BLaER1 treated with 17β-estradiol and CSF1 and Interleukin-3, amounts not matched to agents 10 nM and 100 nM (cell line): ENCODE measurements around the gene CCDC97.
"Not testable (repeated sequence)": the region's sequence is repeated elsewhere in the genome, so short reads cannot be mapped to it uniquely, and the experiment has no call there.

Source experiments
- H3K27ac ChIP-seq, 11 experiments: shearing (Covaris generic); formaldehyde crosslinking; 2 replicates each; pipeline ENCODE4 v1.8.1; 2022
- H3K27me3 ChIP-seq, 11 experiments: shearing (Covaris generic); formaldehyde crosslinking; 2 replicates each; pipeline ENCODE4 v1.8.1; 2022
- H3K36me3 ChIP-seq, 11 experiments: shearing (Covaris generic); formaldehyde crosslinking; 2 replicates each; pipeline ENCODE4 v1.8.1; 2022
- H3K4me1 ChIP-seq, 10 experiments: shearing (Covaris generic); formaldehyde crosslinking; 2 replicates each; pipeline ENCODE4 v1.8.1; 2022
- H3K4me2 ChIP-seq, 11 experiments: shearing (Covaris generic); formaldehyde crosslinking; 2 replicates each; pipeline ENCODE4 v1.8.1; 2022
- H3K4me3 ChIP-seq, 10 experiments: shearing (Covaris generic); formaldehyde crosslinking; 2 replicates each; pipeline ENCODE4 v1.8.1; 2022
- H3K9ac ChIP-seq, 11 experiments: shearing (Covaris generic); formaldehyde crosslinking; 2 replicates each; pipeline ENCODE4 v1.8.1; 2022
- H3K9me3 ChIP-seq, 11 experiments: shearing (Covaris generic); formaldehyde crosslinking; replicated peaks in 1 of 11; 2 replicates each; pipeline ENCODE4 v1.8.1; 2022
- H4K20me1 ChIP-seq, 11 experiments: shearing (Covaris generic); formaldehyde crosslinking; 2 replicates each; pipeline ENCODE4 v1.8.1; 2022
- Cebpa-rat ChIP-seq, 11 experiments: shearing (Covaris generic); IDR thresholded peaks; 2 replicates each; pipeline ENCODE4 v1.8.1; 2022

The CCDC97 gene

DNA sequence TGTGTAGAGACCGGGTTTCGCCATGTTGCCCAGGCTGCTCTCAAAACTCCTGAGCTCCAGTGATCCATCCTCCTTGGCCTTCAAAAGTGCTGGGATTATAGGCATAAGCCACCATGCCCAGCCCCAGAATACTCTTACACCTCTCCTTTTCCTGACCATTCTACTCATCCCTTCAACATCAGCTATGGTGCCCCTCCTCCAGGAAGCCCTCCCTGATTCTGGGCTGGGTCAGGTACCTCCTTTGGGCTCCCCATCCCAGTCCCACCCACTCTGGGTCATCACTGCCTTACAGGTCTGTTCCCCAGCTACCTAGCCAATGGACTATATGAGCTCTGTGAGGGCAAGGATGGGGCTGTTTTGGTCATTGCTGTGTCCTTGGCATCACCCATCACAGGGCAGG lies 34.2 kb downstream of the CCDC97 start:
- Histone ChIP-seq H3K9ac (peak overlapping the region in 2 of 11 experiments; percentile 11 to 41; a peak in 2 of 22 replicates), H3K9me3 (no peaks in the 10 kb centered on the region), H3K27ac (peak overlapping the region in 3 of 11 experiments; percentile 21 to 47 (median 30); a peak in 6 of 22 replicates), H3K4me2 (peak overlapping the region in 5 of 11 experiments; percentile 54 to 81 (median 60); a peak in 9 of 22 replicates), H3K27me3 (no peaks in the 10 kb centered on the region), H4K20me1 (peaks cover 10 to 100% (median 60%) of the 10 kb centered on the region in 11 experiments), H3K4me3 (no peak overlapping the region), H3K36me3 (peaks cover 80 to 99% (median 96%) of the 10 kb centered on the region in 11 experiments), H3K4me1 (peaks cover 57 to 100% (median 93%) of the 10 kb centered on the region in 10 experiments)
- TF ChIP-seq Cebpa-rat (IDR thresholded peaks at IDR 0.05) = no peak

DNA sequence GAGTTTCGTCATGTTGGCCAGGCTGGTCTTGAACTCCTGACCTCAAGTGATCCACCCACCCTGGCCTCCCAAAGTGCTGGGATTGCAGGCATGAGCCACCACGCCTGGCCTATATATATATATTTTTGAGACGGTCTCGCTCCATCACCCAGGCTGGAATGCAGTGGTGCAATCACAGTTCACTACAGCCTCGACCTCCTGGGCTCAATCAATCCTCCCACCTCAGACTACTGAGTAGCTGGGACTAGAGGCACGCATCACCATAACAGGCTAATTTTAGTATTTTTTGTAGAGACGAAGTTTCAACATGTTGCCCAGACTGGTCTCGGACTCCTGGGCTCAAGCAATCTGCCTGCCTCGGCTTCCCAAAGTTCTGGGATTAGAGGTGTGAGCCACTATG lies 36.9 kb downstream of the CCDC97 start:
- peak in 1 of 11 experiments; percentile 32; a peak in 1 of 22 replicates for TF ChIP-seq Cebpa-rat (IDR thresholded peaks at IDR 0.05)
- H3K36me3 ChIP-seq = peaks cover 53 to 81% (median 75%) of the 10 kb centered on the region in 11 experiments
- peak overlapping the region in 8 of 11 experiments; percentile 56 to 76 (median 67); a peak in 15 of 22 replicates for H3K27ac ChIP-seq
- H3K4me1 ChIP-seq = peaks cover 60 to 90% (median 85%) of the 10 kb centered on the region in 10 experiments
- not testable (repeated sequence) for H3K27me3 ChIP-seq, H3K9me3 ChIP-seq, H3K4me3 ChIP-seq
- H3K4me2 ChIP-seq = peak overlapping the region; percentile 23 to 97 (median 66); a peak in 19 of 22 replicates
- H3K9ac ChIP-seq = peak overlapping the region in 9 of 11 experiments; percentile 9 to 63 (median 42); a peak in 13 of 22 replicates
- H4K20me1 ChIP-seq = peaks cover 33 to 100% (median 75%) of the 10 kb centered on the region in 11 experiments

DNA sequence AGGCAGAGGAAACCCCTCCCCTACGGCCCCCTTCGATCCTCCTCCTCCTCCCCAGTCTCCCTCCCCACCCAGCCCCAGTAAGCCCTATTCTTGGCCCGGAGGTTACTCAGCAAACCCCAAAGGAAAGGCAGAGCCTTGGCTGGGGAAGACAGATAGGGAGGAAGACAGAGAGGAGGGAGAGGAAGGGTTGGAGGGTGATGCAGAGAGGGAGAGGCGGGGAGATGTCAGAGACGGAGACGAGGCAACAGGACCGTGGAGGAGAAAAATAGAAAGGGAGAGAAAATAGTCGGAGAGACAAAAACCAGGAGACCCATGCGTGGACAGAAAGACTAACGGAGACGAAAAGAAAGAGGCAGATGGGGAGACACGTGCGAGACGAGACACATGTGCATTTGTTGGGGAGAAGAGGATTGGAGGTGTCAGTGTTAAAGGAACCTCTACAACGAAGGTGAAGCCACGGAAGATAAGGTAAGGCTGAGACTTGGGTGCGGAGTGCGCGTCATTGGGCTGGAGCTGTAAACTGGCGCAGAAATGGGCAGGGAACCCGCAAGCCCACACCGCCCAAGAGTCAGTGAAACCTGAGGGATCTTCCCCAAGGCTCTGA lies 40.9 kb downstream of the CCDC97 start:
- Histone ChIP-seq H3K4me3 (peak overlapping the region; percentile 87 to 99 (median 94)), H3K4me2 (peak overlapping the region; percentile 73 to 97 (median 91)), H3K36me3 (peaks cover 20 to 43% (median 39%) of the 10 kb centered on the region in 11 experiments), H3K27ac (peak overlapping the region in 10 of 11 experiments; percentile 83 to 91 (median 86); a peak in 20 of 22 replicates), H3K4me1 (peaks cover 57 to 71% (median 67%) of the 10 kb centered on the region in 10 experiments), H3K27me3 (no peaks in the 10 kb centered on the region), H3K9ac (peak overlapping the region; percentile 83 to 94 (median 89); a peak in 21 of 22 replicates), H3K9me3 (no peaks in the 10 kb centered on the region), H4K20me1 (peaks cover 47 to 85% (median 69%) of the 10 kb centered on the region in 11 experiments)
- no peak for TF ChIP-seq Cebpa-rat (IDR thresholded peaks at IDR 0.05)

DNA sequence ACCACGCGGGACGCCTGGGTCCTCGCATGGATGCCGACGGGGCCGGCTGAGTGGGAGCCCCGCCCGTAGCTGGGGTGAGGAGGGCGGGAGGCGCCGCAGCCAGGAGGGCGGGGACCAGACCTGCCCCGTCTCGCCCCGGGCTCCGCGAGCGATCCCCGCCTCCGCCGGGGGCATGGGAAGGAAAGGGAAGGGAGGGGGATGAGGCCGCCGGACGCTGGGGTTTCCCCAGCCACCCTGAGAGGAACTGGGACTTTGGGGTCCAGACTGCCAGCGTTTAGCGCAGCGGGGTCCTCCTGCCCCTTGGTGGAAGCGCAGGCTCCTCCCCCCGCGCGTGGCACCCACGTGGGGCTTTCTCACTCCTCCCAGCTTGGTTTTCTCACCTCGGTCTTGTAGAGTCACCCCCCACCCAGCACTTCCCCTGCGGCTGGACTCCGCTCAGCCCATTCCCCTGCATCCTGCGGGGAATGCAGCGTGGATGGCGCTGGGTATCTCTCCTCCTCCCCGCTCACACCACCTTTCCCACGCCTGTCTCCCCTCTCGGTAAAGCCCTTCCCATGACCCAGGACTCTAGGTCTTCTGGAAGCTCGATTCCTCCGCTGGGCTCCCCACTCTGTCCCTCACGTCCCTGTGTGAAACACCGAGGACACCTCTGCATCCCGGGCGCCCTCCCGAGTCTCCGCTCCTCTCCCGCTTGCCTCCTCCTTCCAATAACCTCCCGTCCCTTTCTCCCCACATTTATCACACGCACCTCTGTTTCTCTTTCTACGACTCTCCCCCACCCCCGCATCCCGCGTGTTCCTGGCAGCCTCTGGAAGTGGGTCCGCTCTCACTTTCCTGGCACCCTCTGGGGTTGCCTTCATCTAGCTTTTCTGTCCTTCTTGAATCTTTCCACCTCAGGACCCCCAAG lies 41.6 kb downstream of the CCDC97 start:
- Histone ChIP-seq H3K4me1 (peaks cover 54 to 70% (median 67%) of the 10 kb centered on the region in 10 experiments), H4K20me1 (peaks cover 47 to 78% (median 65%) of the 10 kb centered on the region in 11 experiments), H3K4me2 (peak overlapping the region; percentile 73 to 97 (median 91)), H3K9me3 (no peaks in the 10 kb centered on the region), H3K36me3 (peaks cover 13 to 36% (median 32%) of the 10 kb centered on the region in 11 experiments; a peak in 21 of 22 replicates), H3K9ac (peak overlapping the region; percentile 83 to 94 (median 89)), H3K4me3 (peak overlapping the region; percentile 87 to 99 (median 94)), H3K27ac (peak overlapping the region; percentile 76 to 91 (median 86); a peak in 21 of 22 replicates), H3K27me3 (no peaks in the 10 kb centered on the region)
- no peak for TF ChIP-seq Cebpa-rat (IDR thresholded peaks at IDR 0.05)

DNA sequence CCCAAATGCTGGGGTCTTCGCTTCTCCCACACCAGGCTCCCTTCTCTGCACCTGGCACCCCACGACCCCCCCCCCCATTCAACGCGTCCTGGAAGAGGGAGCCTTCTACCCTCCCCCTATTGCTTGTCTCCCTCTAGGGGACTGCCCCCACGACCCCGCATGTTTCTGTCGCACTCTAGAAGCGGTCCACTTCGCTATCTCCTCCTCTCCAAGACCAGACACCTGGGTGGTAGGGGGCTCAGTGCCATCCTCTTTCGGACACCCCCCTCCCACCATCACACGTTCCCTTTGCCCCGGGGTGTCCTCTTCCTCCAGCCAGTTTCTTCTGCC lies 42.3 kb downstream of the CCDC97 start:
- Histone ChIP-seq H4K20me1 (peaks cover 47 to 74% (median 60%) of the 10 kb centered on the region in 11 experiments), H3K4me3 (peak overlapping the region; percentile 87 to 99 (median 94)), H3K4me2 (peak overlapping the region; percentile 73 to 97 (median 91)), H3K27ac (peak overlapping the region; percentile 76 to 91 (median 86); a peak in 21 of 22 replicates), H3K9me3 (no peaks in the 10 kb centered on the region), H3K36me3 (peaks cover 10 to 29% (median 25%) of the 10 kb centered on the region in 11 experiments; a peak in 21 of 22 replicates), H3K4me1 (peaks cover 54 to 70% (median 67%) of the 10 kb centered on the region in 10 experiments), H3K9ac (peak overlapping the region; percentile 83 to 94 (median 89)), H3K27me3 (no peaks in the 10 kb centered on the region)
- no peak for TF ChIP-seq Cebpa-rat (IDR thresholded peaks at IDR 0.05)

DNA sequence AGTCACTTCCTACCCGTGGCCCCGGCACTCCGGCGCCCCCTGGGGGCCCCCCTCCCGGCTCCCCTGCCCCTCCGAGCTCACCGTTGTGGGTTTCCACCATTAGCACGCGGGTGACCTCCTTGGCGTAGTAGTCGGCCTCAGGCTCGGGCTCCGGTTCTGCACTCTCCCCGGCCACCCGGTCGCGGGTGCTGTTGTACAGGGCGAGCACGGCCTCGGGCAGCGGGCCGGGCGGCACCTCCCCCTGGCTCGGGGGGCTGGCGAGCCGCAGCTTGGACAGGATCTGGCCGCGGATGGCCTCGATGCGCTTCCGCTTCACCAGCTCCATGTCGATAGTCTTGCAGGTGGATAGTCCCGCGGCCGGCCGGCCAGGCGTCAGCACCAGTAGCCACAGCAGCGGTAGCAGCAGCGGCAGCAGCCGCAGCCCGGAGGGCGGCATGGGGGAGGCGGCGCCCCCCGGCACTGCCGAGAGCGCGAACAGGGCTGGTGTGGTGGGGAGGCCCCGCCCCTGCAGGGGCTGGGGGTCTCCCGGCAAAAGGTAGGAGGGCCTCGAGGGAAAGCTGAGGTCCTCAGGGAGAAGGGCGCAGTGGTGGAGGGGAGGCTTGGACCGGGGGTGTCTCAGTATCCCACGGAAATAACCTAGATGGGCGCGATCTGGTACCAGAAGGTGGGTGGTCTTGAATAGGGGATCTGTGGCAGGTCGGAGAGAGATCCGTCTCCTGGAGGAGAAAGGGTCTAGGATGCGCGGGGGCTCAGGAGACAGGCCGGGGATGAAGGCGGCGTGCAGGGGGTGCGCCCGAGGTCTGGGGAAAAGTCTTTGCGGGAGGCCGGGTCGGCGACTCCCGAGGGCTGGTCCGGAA lies 42.9 kb downstream of the CCDC97 start:
- Histone ChIP-seq H3K4me3 (peak overlapping the region; percentile 87 to 99 (median 94)), H3K27ac (peak overlapping the region; percentile 76 to 91 (median 86)), H3K9ac (peak overlapping the region; percentile 83 to 94 (median 89)), H3K27me3 (no peaks in the 10 kb centered on the region), H3K4me2 (peak overlapping the region; percentile 73 to 97 (median 91)), H3K9me3 (no peaks in the 10 kb centered on the region), H4K20me1 (peaks cover 46 to 74% (median 58%) of the 10 kb centered on the region in 11 experiments), H3K36me3 (peaks cover 5 to 23% (median 19%) of the 10 kb centered on the region in 11 experiments; a peak in 21 of 22 replicates), H3K4me1 (peaks cover 50 to 70% (median 66%) of the 10 kb centered on the region in 10 experiments)
- no peak for TF ChIP-seq Cebpa-rat (IDR thresholded peaks at IDR 0.05)

DNA sequence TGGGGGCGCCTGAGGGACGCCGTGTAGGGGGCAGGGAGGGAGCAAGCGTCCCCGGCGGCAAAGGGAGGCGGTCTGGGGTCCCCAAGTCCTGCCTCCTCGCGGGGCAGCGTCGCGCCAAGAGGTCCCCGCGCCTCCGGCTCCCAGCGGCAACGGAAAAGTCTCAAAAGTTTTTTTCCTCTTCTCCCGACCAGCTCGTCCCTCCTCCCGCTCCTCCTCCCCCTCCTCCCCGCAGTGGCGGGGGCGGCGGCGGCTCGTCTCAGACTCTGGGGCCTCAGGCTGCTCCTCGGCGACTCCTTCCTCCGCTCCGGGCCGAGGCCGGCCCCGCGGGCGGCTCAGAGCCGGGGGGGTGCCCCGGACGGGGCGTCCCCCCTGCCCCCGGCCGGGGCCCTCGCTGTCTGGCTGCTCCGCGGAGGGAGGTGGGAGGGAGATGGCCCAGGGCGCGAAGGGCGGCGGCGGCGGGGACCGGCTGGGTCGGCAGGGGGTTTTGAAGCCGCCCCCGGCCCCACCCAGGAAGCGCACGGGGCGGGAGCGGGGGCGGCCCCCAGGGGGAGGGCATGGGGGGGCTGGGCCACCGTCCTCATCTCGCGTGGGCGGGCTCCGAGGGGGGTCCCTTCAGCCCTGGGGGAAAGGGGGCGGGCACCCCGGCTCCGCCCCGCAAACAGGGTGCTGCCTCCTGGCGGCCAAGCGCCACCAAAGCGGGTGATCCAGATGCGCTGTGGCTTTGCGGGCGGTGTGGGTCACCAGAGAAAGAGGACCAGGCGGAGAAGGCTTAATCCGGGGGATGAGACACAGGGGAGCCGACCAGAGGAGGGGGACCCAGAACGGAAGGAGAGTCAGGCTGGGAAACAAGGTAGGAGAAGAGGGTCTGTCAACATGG lies 43.7 kb downstream of the CCDC97 start, which contains the start of gene TGFB1:
TSS of gene TGFB1 (minus strand) at position 457 of the 877 bp plus-strand sequence. CDS start 878 bp downstream, outside the sequence.
- peak within 1 kb of the TSS; percentile 84 to 97 (median 93) for H3K4me2 ChIP-seq
- peaks cover 37 to 69% (median 55%) of the 10 kb centered on the region in 11 experiments for H4K20me1 ChIP-seq
- peaks cover 48 to 70% (median 66%) of the 10 kb centered on the region in 10 experiments for H3K4me1 ChIP-seq
- peak within 1 kb of the TSS; percentile 87 to 99 (median 94) for H3K4me3 ChIP-seq
- H3K27ac ChIP-seq = peak within 1 kb of the TSS; percentile 76 to 91 (median 86)
- no peaks in the 10 kb centered on the region for H3K9me3 ChIP-seq
- peak within 1 kb of the TSS; percentile 83 to 94 (median 89) for H3K9ac ChIP-seq
- peaks cover 0 to 16% (median 12%) of the 10 kb centered on the region in 11 experiments; a peak in 12 of 22 replicates for H3K36me3 ChIP-seq
- TF ChIP-seq Cebpa-rat (IDR thresholded peaks at IDR 0.05) = no peak
- no peaks in the 10 kb centered on the region for H3K27me3 ChIP-seq
